PC-3 (cell line): ENCODE measurements around the gene TCFL5. TPM values are rescaled to one million over a fixed set of nuclear protein-coding genes. Genes with fewer than 3 reads are reported as not detected.
"Not testable (repeated sequence)": the region's sequence is repeated elsewhere in the genome, so short reads cannot be mapped to it uniquely, and the experiment has no call there.

Source experiments
- ATAC-seq: fragments of 200-7000 bp; cut with Tn5 transposase; 2 replicates; pipeline ENCODE4 v1.9.1; 2020; ENCODE audit warnings: mild to moderate bottlenecking, moderate library complexity
- BruUV-seq: library from RNA; stranded (reverse); fragments of 400-500 nt; replicated peaks from 2 replicates; lab custom pipeline; 2021; lab: Mats Ljungman, UMichigan
- CTCF ChIA-PET: fragments of 300-600 bp; sonication (Branson Sonifier 250); formaldehyde crosslinking; loops from one replicate; lab custom pipeline; 2022; ENCODE audit warnings: antibody characterized with exemption; lab: Charles Lee
- POLR2A ChIA-PET: fragments of 300-600 bp; sonication (Branson Sonifier 250); formaldehyde crosslinking; loops from one replicate; lab custom pipeline; 2022; ENCODE audit warnings: antibody characterized with exemption; ENCODE audit not compliant: unreplicated experiment; lab: Charles Lee
- DNase-seq: peaks from one replicate; pipeline ENCODE4 v3.0.0-alpha.2; 2015
- H2AFZ ChIP-seq: fragments of 300-600 bp; sonication (generic); 2 replicates; pipeline ENCODE4 v1.6.0; 2016; ENCODE audit warnings: antibody characterized with exemption, low read length
- H3F3A ChIP-seq: fragments of 300-600 bp; sonication (generic); one replicate; pipeline ENCODE4 v1.6.0; 2017; ENCODE audit warnings: antibody characterized with exemption, low read length, control low read depth, mild to moderate bottlenecking; ENCODE audit not compliant: unreplicated experiment
- H3K27ac ChIP-seq: fragments of 300-600 bp; sonication (generic); 2 replicates; pipeline ENCODE4 v1.5.1; 2016; ENCODE audit warnings: mild to moderate bottlenecking, low read length
- H3K27me3 ChIP-seq: fragments of 300-600 bp; sonication (generic); 2 replicates; pipeline ENCODE4 v1.6.1; 2016; ENCODE audit warnings: low read length, mixed read lengths
- H3K36me3 ChIP-seq: fragments of 300-600 bp; sonication (generic); 2 replicates; pipeline ENCODE4 v1.6.1; 2016; ENCODE audit warnings: low read depth, mixed run types, low read length, mixed read lengths
- H3K4me1 ChIP-seq: fragments of 300-600 bp; sonication (generic); 2 replicates; pipeline ENCODE4 v1.5.1; 2016; ENCODE audit warnings: low read length; ENCODE audit not compliant: insufficient read depth
- H3K4me2 ChIP-seq: fragments of 300-600 bp; sonication (generic); 2 replicates; pipeline ENCODE4 v1.6.0; 2016; ENCODE audit warnings: low read length
- H3K4me3 ChIP-seq: fragments of 300-600 bp; sonication (generic); 2 replicates; pipeline ENCODE4 v1.5.1; 2016; ENCODE audit warnings: mild to moderate bottlenecking, low read length, mixed read lengths
- H3K79me2 ChIP-seq: fragments of 300-600 bp; sonication (generic); 2 replicates; pipeline ENCODE4 v1.6.1; 2017; ENCODE audit warnings: low read length, mixed read lengths
- H3K9ac ChIP-seq: fragments of 300-600 bp; sonication (generic); 2 replicates; pipeline ENCODE4 v1.6.0; 2016; ENCODE audit warnings: mild to moderate bottlenecking, low read length
- H3K9me2 ChIP-seq: fragments of 300-600 bp; sonication (generic); replicated peaks from 2 replicates; pipeline ENCODE4 v1.6.1; 2016; ENCODE audit warnings: mixed run types, low read length, mixed read lengths
- H3K9me3 ChIP-seq: fragments of 300-600 bp; sonication (generic); 2 replicates; pipeline ENCODE4 v1.6.1; 2016; ENCODE audit warnings: low read length, mixed read lengths
- H4K20me1 ChIP-seq: fragments of 300-600 bp; sonication (generic); 2 replicates; pipeline ENCODE4 v1.6.1; 2016; ENCODE audit warnings: low read length, mixed read lengths
- EZH2 ChIP-seq: fragments of 300-600 bp; sonication (generic); IDR thresholded peaks from one replicate; pipeline ENCODE4 v1.6.1; 2017; ENCODE audit warnings: antibody characterized with exemption, mild to moderate bottlenecking, low read length; ENCODE audit not compliant: unreplicated experiment
- EZH2phosphoT487 ChIP-seq: fragments of 300-600 bp; sonication (generic); IDR thresholded peaks from 2 replicates; pipeline ENCODE4 v1.6.1; 2018; ENCODE audit warnings: mild to moderate bottlenecking, antibody characterized with exemption, low read length, borderline replicate concordance
- intact Hi-C: fragments of 100-400 bp; cut with micrococcal nuclease; formaldehyde crosslinking; loops from 2 replicates; pipeline ENCODE4 v1.9.0; 2023
- total RNA-seq: library from RNA; depleted of rRNA; stranded (reverse); fragments of >200 nt; gene quantifications from 2 replicates; pipeline ENCODE4 v1.2.3, GENCODE V29; 2014
- TF ChIP-seq, protein P1 (sequence below): fragments of 300-600 bp; sonication (generic); conservative IDR thresholded peaks from 2 replicates; pipeline ENCODE4 v1.5.1; 2017; ENCODE audit warnings: antibody characterized with exemption, low read depth, mild to moderate bottlenecking, low read length

Gene TCFL5
- total RNA-seq, 1 experiment from 2014 or later = 15.8 TPM

DNA sequence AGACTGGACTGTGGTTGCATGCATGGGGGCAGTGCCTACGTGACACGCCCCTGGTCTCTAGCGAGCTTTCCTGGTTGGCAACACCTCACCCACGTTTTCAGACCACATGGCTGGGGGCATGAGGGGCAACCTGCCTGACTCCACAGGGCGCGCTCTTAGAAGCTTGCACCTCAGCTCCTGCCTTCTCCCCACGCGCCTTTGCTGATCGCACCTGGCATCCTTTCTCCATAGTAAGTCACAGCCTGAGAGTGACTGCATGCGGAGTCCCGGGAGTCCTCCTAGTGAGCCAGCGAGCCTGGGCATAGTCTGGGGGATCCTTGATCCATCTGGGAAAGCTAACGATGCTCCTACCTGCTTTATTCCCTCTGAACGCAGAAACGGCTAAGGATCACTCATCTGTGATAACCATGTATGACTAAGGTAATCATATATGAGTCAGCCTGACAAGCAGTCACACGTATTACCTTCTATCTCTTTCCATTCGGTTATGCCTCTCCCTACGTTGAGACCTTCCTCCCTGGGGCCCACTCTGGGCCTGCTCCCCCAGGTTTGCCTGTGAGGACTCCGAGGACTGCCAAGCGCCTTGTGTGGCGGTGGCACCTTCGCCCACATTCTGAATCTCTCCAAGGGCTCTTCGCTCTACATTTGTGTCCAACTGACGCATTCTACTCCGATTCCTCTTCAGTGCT, 4.5 kb downstream of the TCFL5 start:
- Histone ChIP-seq H3K27ac (no peak overlapping the region), H3K9ac (no peak overlapping the region), H3K27me3 (no peaks in the 10 kb centered on the region), H3K79me2 (peaks cover 67% of the 10 kb centered on the region), H3K4me1 (peaks cover 16% of the 10 kb centered on the region), H4K20me1 (peaks cover 21% of the 10 kb centered on the region), H3K9me2 (no peaks in the 10 kb centered on the region), H3K4me2 (0 out of 2 replicates have a peak overlapping the region, but pooled peaks have one; percentile 12), H3K36me3 (peaks cover 23% of the 10 kb centered on the region), H3K4me3 (no peak overlapping the region), H3K9me3 (no peaks in the 10 kb centered on the region), H3F3A (no peaks in the 10 kb centered on the region), H2AFZ (no peak overlapping the region)
- peak; percentile 34 for DNase-seq
- 0 out of 2 replicates have a peak, but pooled peaks have one; percentile 5 for ATAC-seq
- intact Hi-C loops = no loop called here
- CTCF ChIA-PET = interaction anchor here (0.6 kb wide), 1 partner anchor 34 kb away, joined by 3 read pairs; no protein-coding TSS in a partner anchor
- POLR2A ChIA-PET = no interaction called here
- BruUV-seq = no TSS peak
- TF ChIP-seq, protein P1, sequence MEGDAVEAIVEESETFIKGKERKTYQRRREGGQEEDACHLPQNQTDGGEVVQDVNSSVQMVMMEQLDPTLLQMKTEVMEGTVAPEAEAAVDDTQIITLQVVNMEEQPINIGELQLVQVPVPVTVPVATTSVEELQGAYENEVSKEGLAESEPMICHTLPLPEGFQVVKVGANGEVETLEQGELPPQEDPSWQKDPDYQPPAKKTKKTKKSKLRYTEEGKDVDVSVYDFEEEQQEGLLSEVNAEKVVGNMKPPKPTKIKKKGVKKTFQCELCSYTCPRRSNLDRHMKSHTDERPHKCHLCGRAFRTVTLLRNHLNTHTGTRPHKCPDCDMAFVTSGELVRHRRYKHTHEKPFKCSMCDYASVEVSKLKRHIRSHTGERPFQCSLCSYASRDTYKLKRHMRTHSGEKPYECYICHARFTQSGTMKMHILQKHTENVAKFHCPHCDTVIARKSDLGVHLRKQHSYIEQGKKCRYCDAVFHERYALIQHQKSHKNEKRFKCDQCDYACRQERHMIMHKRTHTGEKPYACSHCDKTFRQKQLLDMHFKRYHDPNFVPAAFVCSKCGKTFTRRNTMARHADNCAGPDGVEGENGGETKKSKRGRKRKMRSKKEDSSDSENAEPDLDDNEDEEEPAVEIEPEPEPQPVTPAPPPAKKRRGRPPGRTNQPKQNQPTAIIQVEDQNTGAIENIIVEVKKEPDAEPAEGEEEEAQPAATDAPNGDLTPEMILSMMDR = no peak
- no peak for TF ChIP-seq EZH2
- no peak for TF ChIP-seq EZH2phosphoT487

DNA sequence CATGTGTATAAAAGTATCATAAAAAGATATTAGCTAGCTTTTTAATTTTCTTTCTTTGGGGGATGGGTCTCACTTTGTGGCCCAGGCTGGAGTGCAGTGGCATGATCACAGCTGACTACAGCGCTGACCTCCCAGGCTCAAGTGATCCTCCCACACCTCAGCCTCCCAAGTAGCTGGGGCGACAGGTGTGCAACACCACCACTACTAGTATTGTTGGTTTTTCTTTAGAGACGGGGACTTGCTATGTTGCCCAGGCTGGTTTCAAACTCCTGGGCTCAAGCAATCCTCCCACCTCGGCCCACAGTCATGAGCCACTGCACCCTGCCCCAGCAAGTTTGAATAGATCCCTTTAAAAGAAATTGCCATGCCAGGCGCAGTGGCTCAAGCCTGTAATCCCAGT, 6.5 kb downstream of the TCFL5 start:
- POLR2A ChIA-PET = no interaction called here
- Histone ChIP-seq H3K4me1 (peaks cover 15% of the 10 kb centered on the region), H4K20me1 (peaks cover 20% of the 10 kb centered on the region), H3K79me2 (peaks cover 61% of the 10 kb centered on the region), H3K27ac (no peak overlapping the region), H3K27me3 (no peaks in the 10 kb centered on the region), H3K9me2 (no peaks in the 10 kb centered on the region), H3K4me3 (no peak overlapping the region), H2AFZ (no peak overlapping the region), H3K36me3 (peaks cover 23% of the 10 kb centered on the region), H3F3A (no peaks in the 10 kb centered on the region), H3K9ac (no peak overlapping the region), H3K9me3 (no peaks in the 10 kb centered on the region), H3K4me2 (no peak overlapping the region)
- CTCF ChIA-PET = no interaction called here
- intact Hi-C loops = no loop called here
- TF ChIP-seq, protein P1 = no peak
- no peak for TF ChIP-seq EZH2
- no peak for TF ChIP-seq EZH2phosphoT487
- ATAC-seq (no peak), DNase-seq (no peak)
- no TSS peak for BruUV-seq

DNA sequence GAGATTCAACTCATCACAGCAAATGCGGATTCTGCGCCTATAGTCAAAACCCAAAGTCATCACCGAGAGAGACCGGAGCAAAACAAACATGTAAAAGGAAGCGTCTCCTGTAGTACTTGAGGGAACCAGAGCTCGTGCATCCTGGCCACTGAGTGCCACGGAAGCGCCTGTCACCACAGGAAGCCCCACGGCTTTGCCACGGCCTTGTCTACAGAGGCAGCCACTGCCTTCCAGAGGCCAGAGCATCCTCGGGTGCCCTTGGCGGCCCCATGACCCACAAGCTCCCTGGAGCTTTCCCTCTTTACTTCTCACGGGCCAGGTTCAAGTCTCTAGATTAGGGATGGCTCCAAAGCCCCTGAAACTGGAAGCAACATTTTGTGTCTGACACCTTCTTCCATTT, 7.5 kb downstream of the TCFL5 start:
- Histone ChIP-seq H3K4me2 (no peak overlapping the region), H2AFZ (no peak overlapping the region), H3K79me2 (peaks cover 51% of the 10 kb centered on the region), H3K27me3 (no peaks in the 10 kb centered on the region), H3K4me1 (peaks cover 5% of the 10 kb centered on the region), H3K27ac (no peak overlapping the region), H3F3A (no peaks in the 10 kb centered on the region), H3K36me3 (peaks cover 23% of the 10 kb centered on the region), H3K9ac (no peak overlapping the region), H3K9me3 (no peaks in the 10 kb centered on the region), H3K9me2 (no peaks in the 10 kb centered on the region), H4K20me1 (peaks cover 12% of the 10 kb centered on the region; the same call in 1 of the 2 replicates), H3K4me3 (no peak overlapping the region)
- DNase-seq (no peak), ATAC-seq (no peak)
- intact Hi-C loops = no loop called here
- TF ChIP-seq, protein P1 = no peak
- TF ChIP-seq EZH2 (no peak), EZH2phosphoT487 (no peak)
- POLR2A ChIA-PET = interaction anchor here (0.7 kb wide), 1 partner anchor 210 kb away, joined by 4 read pairs; no protein-coding TSS in a partner anchor
- no TSS peak for BruUV-seq
- CTCF ChIA-PET = interaction anchor here (1.1 kb wide), 1 partner anchor 31 kb away, joined by 7 read pairs; no protein-coding TSS in a partner anchor

DNA sequence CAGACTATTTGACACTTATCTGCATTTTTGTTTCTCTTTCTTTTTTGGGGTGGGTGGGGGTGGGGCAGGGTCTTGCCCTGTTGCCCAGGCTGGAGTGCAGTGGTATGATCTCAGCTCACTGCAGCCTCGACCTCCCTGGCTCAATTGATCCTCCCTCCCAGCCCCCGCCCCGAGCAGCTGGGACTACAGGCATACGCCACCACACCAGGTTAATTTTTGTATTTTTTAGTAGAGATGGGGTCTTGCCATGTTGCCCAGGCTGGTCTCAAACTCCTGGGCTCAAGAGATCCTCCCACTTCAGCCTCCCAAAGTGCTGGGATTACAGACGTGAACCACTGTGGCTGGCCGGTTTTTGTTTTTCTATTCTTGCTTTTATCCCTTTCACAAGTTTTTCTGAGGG, 8.3 kb downstream of the TCFL5 start:
- POLR2A ChIA-PET = interaction anchor here (0.7 kb wide), 1 partner anchor 209 kb away, joined by 4 read pairs; no protein-coding TSS in a partner anchor
- CTCF ChIA-PET = interaction anchor here (1.1 kb wide), 1 partner anchor 30 kb away, joined by 7 read pairs; no protein-coding TSS in a partner anchor
- DNase-seq, H3K27me3 ChIP-seq, H3K9me2 ChIP-seq, H3K27ac ChIP-seq, ATAC-seq, intact Hi-C loops, H3K9ac ChIP-seq, H3K4me1 ChIP-seq, H2AFZ ChIP-seq, H3K9me3 ChIP-seq, H3F3A ChIP-seq, H3K4me3 ChIP-seq, H3K4me2 ChIP-seq, BruUV-seq: not testable (repeated sequence)
- peaks cover 12% of the 10 kb centered on the region; the same call in 1 of the 2 replicates for H4K20me1 ChIP-seq
- peaks cover 23% of the 10 kb centered on the region for H3K36me3 ChIP-seq
- H3K79me2 ChIP-seq = peaks cover 43% of the 10 kb centered on the region
